Loucy (cell line): ENCODE results near the gene CLTCL1.

Source experiments
- CTCF ChIP-seq: fragments of 200-600 bp; sonication (generic); conservative IDR thresholded peaks from 2 replicates; pipeline ENCODE4 v1.5.1; 2014; ENCODE audit warnings: mild to moderate bottlenecking, antibody characterized with exemption, low read length
- EZH2phosphoT487 ChIP-seq: fragments of 200-600 bp; IDR thresholded peaks from 2 replicates; pipeline ENCODE4 v1.6.1; 2018; ENCODE audit warnings: antibody characterized with exemption, mild to moderate bottlenecking, moderate library complexity, borderline replicate concordance

- no peak for TF ChIP-seq CTCF
- TF ChIP-seq EZH2phosphoT487 = no peak
Observed at GRCh38 chr22:19325296-19325948, 33.9 kb upstream of the CLTCL1 start.
